K562 (cell line): ENCODE results near the gene MEFV. TPM values are rescaled to one million over a fixed set of nuclear protein-coding genes. Genes with fewer than 3 reads are reported as not detected.

Source experiments
- ATAC-seq: fragments of 200-7000 bp; cut with Tn5 transposase; 3 replicates; pipeline ENCODE4 v1.9.1; 2020; ENCODE audit warnings: moderate library complexity
- BruUV-seq: library from RNA; stranded (reverse); fragments of 400-500 nt; replicated peaks from 2 replicates; lab custom pipeline; 2021; lab: Mats Ljungman, UMichigan
- CTCF ChIA-PET: fragments of 300-600 bp; formaldehyde crosslinking; extraction: SDS; loops from one replicate; lab custom pipeline; 2021; ENCODE audit warnings: low intra/inter-chr PET ratio; lab: Yijun Ruan, JAX
- POLR2A ChIA-PET: fragments of 300-600, 350-650 bp; sonication (Branson Sonifier 250); formaldehyde crosslinking; extraction: SDS; loops from one replicate; lab custom pipeline; 2021; ENCODE audit warnings: antibody characterized with exemption, inconsistent platforms; lab: Yijun Ruan, JAX
- DNase-seq, 4 experiments: peaks; one replicate each; pipeline versions ENCODE4 v3.0.0 to v3.0.0-alpha.2; 2011 to 2018; ENCODE audit warnings: low spot score in 3 of 4, mixed read lengths in 3 of 4; ENCODE audit errors: extremely low read depth in 1 of 4
- FAIRE-seq: peaks from 2 replicates; lab custom pipeline; 2011; peaks lifted over from hg19 to GRCh38; lab: Jason Lieb, UNC
- H2AFZ ChIP-seq: 2 replicates; pipeline ENCODE4 v1.6.0; 2011; ENCODE audit warnings: low read depth, low read length, control low read depth, inconsistent platforms
- H3K27ac ChIP-seq: fragments of 200-600 bp; 3 replicates; pipeline ENCODE4 v1.8.0; 2011; ENCODE audit warnings: low read depth, mild to moderate bottlenecking, control low read depth, inconsistent platforms, low read length, moderate library complexity, mixed read lengths; ENCODE audit errors: extremely low read depth
- H3K27me3 ChIP-seq, 2 experiments: fragments of 300-600 bp in 1 of 2; 2 replicates in 1 of 2; 3 replicates in 1 of 2; pipeline versions ENCODE4 v1.6.0 to v1.8.0; 2011; ENCODE audit warnings: inconsistent platforms in 2 of 2, low read length in 2 of 2, mild to moderate bottlenecking in 1 of 2, mixed read lengths in 1 of 2, moderate library complexity in 1 of 2; ENCODE audit not compliant: control insufficient read depth in 2 of 2, insufficient read depth in 2 of 2
- H3K36me3 ChIP-seq: fragments of 300-600 bp; 3 replicates; pipeline ENCODE4 v1.8.0; 2011; ENCODE audit warnings: mild to moderate bottlenecking, low read length, inconsistent platforms; ENCODE audit not compliant: control insufficient read depth, insufficient read depth
- H3K4me1 ChIP-seq, 2 experiments: fragments of 200-600 bp in 1 of 2; replicated peaks in 1 of 2; 2 replicates in 1 of 2; 3 replicates in 1 of 2; pipeline versions ENCODE4 v1.5.1 to v1.8.0; 2011; ENCODE audit warnings: inconsistent platforms in 2 of 2, low read length in 2 of 2, mild to moderate bottlenecking in 1 of 2, mixed read lengths in 1 of 2, moderate library complexity in 1 of 2; ENCODE audit not compliant: control insufficient read depth in 2 of 2, insufficient read depth in 2 of 2
- H3K4me2 ChIP-seq: 2 replicates; pipeline ENCODE4 v1.6.1; 2011; ENCODE audit warnings: low read length, control low read depth, inconsistent platforms, mixed read lengths; ENCODE audit not compliant: insufficient read depth
- H3K4me3 ChIP-seq: fragments of 200-600 bp; sonication (generic), shearing (Covaris generic); 2 replicates; pipeline ENCODE4 v1.5.1; 2016; ENCODE audit warnings: control low read depth, inconsistent platforms
- H3K79me2 ChIP-seq: fragments of 200-600 bp; 3 replicates; pipeline ENCODE4 v1.8.0; 2011; ENCODE audit warnings: low read length, inconsistent platforms; ENCODE audit not compliant: control insufficient read depth, insufficient read depth
- H3K9ac ChIP-seq, 2 experiments: 2 replicates each; pipeline versions ENCODE4 v1.6.0 to v1.6.1; 2011; ENCODE audit warnings: low read depth in 2 of 2, low read length in 2 of 2, control low read depth in 1 of 2, inconsistent platforms in 1 of 2, mild to moderate bottlenecking in 1 of 2, mixed read lengths in 1 of 2; ENCODE audit not compliant: insufficient read depth in 1 of 2
- H3K9me1 ChIP-seq: one replicate; pipeline ENCODE4 v1.6.0; 2011; ENCODE audit warnings: inconsistent platforms, mild to moderate bottlenecking, low read length, moderate library complexity; ENCODE audit not compliant: control insufficient read depth, insufficient read depth
- H3K9me3 ChIP-seq: replicated peaks from 2 replicates; pipeline ENCODE4 v1.5.1; 2011; ENCODE audit warnings: low read depth, low read length, inconsistent platforms; ENCODE audit not compliant: control insufficient read depth, insufficient read depth
- H4K20me1 ChIP-seq: replicated peaks from 2 replicates; pipeline ENCODE4 v1.6.1; 2011; ENCODE audit warnings: low read length, inconsistent platforms, mixed read lengths; ENCODE audit not compliant: control insufficient read depth, insufficient read depth
- ARID1B ChIP-seq: fragments of 450-650 bp; IDR thresholded peaks from 2 replicates; pipeline ENCODE4 v1.6.1; 2016; ENCODE audit warnings: antibody characterized with exemption, mild to moderate bottlenecking, inconsistent platforms
- CBFA2T3 ChIP-seq: fragments of 450-650 bp; IDR thresholded peaks from 2 replicates; pipeline ENCODE4 v1.6.1; 2017
- CREB1 ChIP-seq, 2 experiments: sonication (generic) in 1 of 2; formaldehyde crosslinking in 1 of 2; IDR thresholded peaks; 2 replicates each; pipeline versions ENCODE4 v1.6.1 to v1.8.0; 2012 to 2022; ENCODE audit warnings: inconsistent platforms in 1 of 2, mild to moderate bottlenecking in 1 of 2, missing genetic modification reagents in 1 of 2, moderate library complexity in 1 of 2
- DMBX1 ChIP-seq: fragments of 250-450 bp; sonication (Bioruptor Pico); IDR thresholded peaks from 2 replicates; pipeline ENCODE4 v1.8.0; 2022; ENCODE audit warnings: inconsistent platforms, mild to moderate bottlenecking, moderate library complexity, borderline replicate concordance
- EGR1 ChIP-seq: fragments of 450-650 bp; conservative IDR thresholded peaks from 2 replicates; pipeline ENCODE4 v1.6.1; 2017; ENCODE audit warnings: mild to moderate bottlenecking
- HNRNPL ChIP-seq: fragments of 200-400 bp; formaldehyde crosslinking; IDR thresholded peaks from 2 replicates; pipeline ENCODE4 v1.6.1; 2017; ENCODE audit warnings: low read depth, mild to moderate bottlenecking, low read length
- MNT ChIP-seq, 2 experiments: fragments of 450-650 bp; conservative IDR thresholded peaks; 2 replicates each; pipeline ENCODE4 v1.6.1; 2017; ENCODE audit warnings: mild to moderate bottlenecking in 2 of 2, moderate library complexity in 2 of 2
- RFX5 ChIP-seq: IDR thresholded peaks from 2 replicates; pipeline ENCODE4 v1.6.1; 2011; ENCODE audit warnings: low read depth, mild to moderate bottlenecking, improper control_type of control experiment, low read length
- SMAD1 ChIP-seq: fragments of 150-350 bp; IDR thresholded peaks from 2 replicates; pipeline ENCODE4 v1.6.1; 2014; ENCODE audit warnings: low read length, low read depth; ENCODE audit not compliant: partially characterized antibody
- SMARCE1 ChIP-seq: fragments of 450-650 bp; IDR thresholded peaks from 2 replicates; pipeline ENCODE4 v1.7.1; 2016; ENCODE audit warnings: mild to moderate bottlenecking
- SRSF1 ChIP-seq: fragments of 200-400 bp; formaldehyde crosslinking; IDR thresholded peaks from 2 replicates; pipeline ENCODE4 v1.6.1; 2017; ENCODE audit warnings: mild to moderate bottlenecking, low read depth, low read length, moderate library complexity
- YBX1 ChIP-seq: fragments of 450-650 bp; IDR thresholded peaks from 2 replicates; pipeline ENCODE4 v1.7.1; 2016; ENCODE audit warnings: mild to moderate bottlenecking
- ZBTB7A ChIP-seq: IDR thresholded peaks from 2 replicates; pipeline ENCODE4 v1.6.1; 2011; ENCODE audit warnings: low read depth, mild to moderate bottlenecking, low read length, moderate library complexity, borderline replicate concordance; ENCODE audit not compliant: control insufficient read depth
- ZNF143 ChIP-seq: sonication (generic); formaldehyde crosslinking; IDR thresholded peaks from 2 replicates; pipeline ENCODE4 v1.9.0; 2022; ENCODE audit warnings: mild to moderate bottlenecking, missing genetic modification reagents
- ZNF212 ChIP-seq: fragments of 450-650 bp; formaldehyde crosslinking; IDR thresholded peaks from 2 replicates; pipeline ENCODE4 v1.4.0; 2020; ENCODE audit warnings: mild to moderate bottlenecking
- ZNF449 ChIP-seq: fragments of 250-450 bp; sonication (Bioruptor Pico); IDR thresholded peaks from 2 replicates; pipeline ENCODE4 v1.8.0; 2022; ENCODE audit warnings: moderate library complexity, mild to moderate bottlenecking, inconsistent platforms
- ZNF561 ChIP-seq: fragments of 450-650 bp; formaldehyde crosslinking; conservative IDR thresholded peaks from 2 replicates; pipeline ENCODE4 v1.4.0; 2020; ENCODE audit warnings: mild to moderate bottlenecking, moderate library complexity
- WGBS: fragments of 100-300 bp; shearing (Covaris generic); methylation state at CpG from one replicate; pipeline ENCODE4 v1.1.6; 2016; ENCODE audit warnings: low coverage, mixed read lengths; ENCODE audit not compliant: insufficient coverage; ENCODE audit errors: missing lambda C conversion rate; 5-methylcytosine and 5-hydroxymethylcytosine counted together
- in situ Hi-C: fragments of 300-500 bp; cut with MboI; formaldehyde crosslinking; loops from 4 replicates; pipeline ENCODE4 v1.15.0; 2018; ENCODE audit warnings: inconsistent platforms, mixed read lengths
- intact Hi-C: fragments of 100-400 bp; cut with micrococcal nuclease; formaldehyde crosslinking; loops from 2 replicates; pipeline ENCODE4 v1.14.2; 2022
- polyA plus RNA-seq, 8 experiments: library from polyadenylated mRNA; depleted of rRNA in 4 of 8; stranded (reverse) in 5 of 8; unstranded in 3 of 8; fragments of >200 nt; fragmentation: Nextera tagmentation in 2 of 8; fragmentation: Illumina TruSeq in 1 of 8; extraction: Ambion mirVana in 2 of 8; extraction: Trizol in 1 of 8; gene quantifications; 2 replicates each; pipeline versions ENCODE4 v1.2.1 to v1.2.3, GENCODE V29; 2011 to 2014; ENCODE audit warnings: inconsistent platforms in 1 of 8, missing spikeins in 1 of 8
- total RNA-seq, 7 experiments: library from RNA; depleted of rRNA in 6 of 7; stranded (reverse); fragments of >200 nt in 6 of 7; fragmentation: Illumina TruSeq in 2 of 7; extraction: Trizol in 2 of 7; gene quantifications; 2 replicates each; pipeline versions ENCODE4 v1.2.1 to v1.2.3, GENCODE V29; 2011 to 2021; ENCODE audit warnings: low replicate concordance in 1 of 7

Gene MEFV
- total and polyA plus RNA-seq, 9 of the 15 experiments (the other 6 are each of a cell fraction or from before 2014, with no cell fraction given): 0.14 TPM; not detected in 8

GRCh38 chr16:3249451-3249850, 7.0 kb downstream of the MEFV start:
- Histone ChIP-seq H3K4me3 (no peak overlapping the region), H3K9me1 (no peaks in the 10 kb centered on the region), H3K36me3 (no peaks in the 10 kb centered on the region), H3K9ac (no peak overlapping the region), H2AFZ (no peak overlapping the region), H3K79me2 (no peaks in the 10 kb centered on the region), H3K4me2 (no peak overlapping the region), H3K4me1 (peaks cover 0 to 9% of the 10 kb centered on the region in 2 experiments; a peak in 1 of 5 replicates), H3K27ac (no peak overlapping the region), H3K27me3 (peaks cover 12 to 61% of the 10 kb centered on the region in 2 experiments), H3K9me3 (no peaks in the 10 kb centered on the region), H4K20me1 (no peaks in the 10 kb centered on the region)
- BruUV-seq: no TSS peak
- no peak for FAIRE-seq
- no peak for DNase-seq
- no peak for ATAC-seq
- in situ Hi-C loops (no loop called here), intact Hi-C loops (no loop called here)
- WGBS: 6% methylated on average over 14 of the region's 14 CpGs
- no peak for TF ChIP-seq HNRNPL
- no peak for TF ChIP-seq ARID1B
- no peak for TF ChIP-seq SRSF1
- TF ChIP-seq CBFA2T3: no peak
- TF ChIP-seq SMARCE1: no peak
- no peak for TF ChIP-seq SMAD1
- no peak for TF ChIP-seq YBX1
- no peak for TF ChIP-seq DMBX1
- TF ChIP-seq EGR1: no peak
- no peak for TF ChIP-seq MNT (conservative IDR thresholded peaks at IDR 0.05)
- no peak for TF ChIP-seq CREB1 (IDR thresholded peaks at IDR 0.05)
- TF ChIP-seq CREB1 (CRISPR knock-in tag; IDR thresholded peaks at IDR 0.05): no peak
- TF ChIP-seq ZNF561 (CRISPR knock-in tag): no peak
- TF ChIP-seq ZNF449: no peak
- no peak for TF ChIP-seq ZBTB7A
- no peak for TF ChIP-seq ZNF212 (CRISPR knock-in tag)
- no peak for TF ChIP-seq ZNF143 (CRISPR knock-in tag)
- no peak for TF ChIP-seq RFX5
- POLR2A ChIA-PET: interaction anchor here (0.7 kb wide), 1 partner anchor 9 kb away, joined by 3 read pairs; no protein-coding TSS in a partner anchor
- CTCF ChIA-PET: no interaction called here
